ENCODE results near the gene MFNG. TPM values are rescaled to one million over a fixed set of nuclear protein-coding genes. Genes with fewer than 3 reads are reported as not detected.
"Not testable (repeated sequence)": the region's sequence is repeated elsewhere in the genome, so short reads cannot be mapped to it uniquely, and the experiment has no call there.

Gene MFNG
- total RNA-seq, result 5.3 TPM
- long read RNA-seq, transcript MFNG-201 (8 exons, 2,088 nt), result major isoform, 10 of 13 reads
- long read RNA-seq, partial matches to known transcripts, result 1 of 13 reads
- long read RNA-seq, other reads (novel, unspliced or antisense), result 2 of 13 reads

DNA sequence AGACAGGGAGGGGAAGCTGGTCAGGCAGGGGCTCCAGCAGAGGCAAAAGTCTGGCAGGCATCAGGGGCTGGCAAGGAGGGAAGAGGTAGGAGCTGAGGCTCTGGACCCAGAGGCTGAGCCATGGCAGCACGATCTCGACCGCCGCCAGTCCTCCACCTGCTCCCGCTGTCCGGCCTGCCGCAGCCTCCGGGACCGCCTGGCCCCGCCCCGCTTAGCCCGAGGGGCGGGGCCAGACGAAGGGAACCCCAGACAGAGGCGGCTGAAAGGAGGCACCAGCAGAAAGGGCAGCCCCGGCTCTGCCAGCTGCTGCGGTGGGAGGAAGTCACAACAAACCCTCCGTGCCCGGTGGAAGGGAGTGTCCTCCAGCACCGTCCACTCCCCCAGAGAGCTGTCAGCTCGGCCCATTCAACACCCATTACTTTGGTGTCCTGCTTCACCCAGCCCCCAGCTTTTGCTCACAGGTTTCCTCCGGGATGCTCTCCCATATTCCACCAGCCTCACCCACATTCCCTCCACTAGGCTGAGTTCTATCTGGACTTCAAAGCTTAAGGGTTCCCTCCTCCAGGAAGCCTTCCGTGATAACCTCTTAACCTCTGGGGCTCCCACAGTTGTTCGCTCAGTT, at the start of gene MFNG:
TSS of gene MFNG (minus strand) at position 161 of the 622 bp plus-strand sequence. CDS start 207 bp downstream, outside the sequence.
- peak; percentile 91 for DNase-seq (ENCODE audit: low spot score)
- intact Hi-C loops (cut with DNase I), result no loop called here

GRCh38 chr22:37535159-37535558, 49.0 kb upstream of the MFNG start:
- no peak for DNase-seq (ENCODE audit: low spot score)
- intact Hi-C loops (cut with DNase I), result no loop called here

GRCh38 chr22:37534445-37534844, 48.3 kb upstream of the MFNG start:
- DNase-seq (ENCODE audit: low spot score), result no peak
- intact Hi-C loops (cut with DNase I), result no loop called here

DNA sequence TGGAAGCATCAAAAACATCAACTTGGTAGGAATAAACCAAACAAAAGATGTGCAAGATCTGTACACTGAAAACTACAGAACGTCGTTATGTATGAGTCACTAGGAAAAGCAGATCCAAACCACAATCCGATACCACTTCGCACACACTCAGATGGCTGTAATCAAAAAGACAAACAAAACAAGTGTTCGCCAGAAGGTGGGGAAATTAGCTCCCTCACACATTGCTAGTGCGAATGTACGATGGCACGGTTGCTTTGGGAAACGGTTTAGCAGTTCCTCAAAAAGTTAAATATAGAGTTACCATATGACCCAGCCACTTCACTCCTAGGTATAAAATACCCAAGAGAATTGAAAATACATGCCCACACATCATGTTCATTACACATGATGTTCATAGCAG, 47.8 kb upstream of the MFNG start:
- intact Hi-C loops (cut with DNase I), result no loop called here
- DNase-seq (ENCODE audit: low spot score), result no peak

DNA sequence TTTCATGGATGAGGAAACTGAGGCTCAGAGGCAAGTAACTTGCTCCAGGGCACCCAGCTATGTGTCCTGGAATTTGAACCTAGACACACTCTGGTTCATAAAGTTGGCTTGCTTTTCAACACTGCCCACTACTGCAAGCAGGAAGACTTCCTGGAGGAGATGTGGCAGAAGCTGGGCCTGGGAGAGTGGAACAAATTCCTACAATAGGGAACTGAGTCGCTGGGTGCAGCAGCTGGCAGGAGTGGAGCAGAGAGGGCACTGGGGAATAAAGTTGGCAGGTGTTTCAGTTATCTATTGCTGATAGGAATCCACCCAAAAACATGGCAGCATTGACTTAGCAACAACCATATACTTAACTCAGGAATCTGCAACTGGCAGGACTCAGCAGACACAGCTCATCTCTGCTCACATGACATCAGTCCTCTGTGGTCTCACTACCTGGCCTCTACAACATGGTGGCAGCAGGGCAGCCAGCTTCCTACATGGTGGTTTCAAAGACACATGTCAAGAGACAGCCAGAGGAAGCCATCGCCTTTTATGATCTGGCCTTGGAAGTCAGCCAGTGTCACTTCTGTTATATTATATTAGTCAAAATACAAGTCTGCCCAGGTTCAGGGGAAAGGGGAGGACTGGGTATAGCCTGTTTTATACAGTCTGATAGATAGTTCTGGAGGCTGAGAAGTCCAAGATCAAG, 43.6 kb upstream of the MFNG start:
- no peak for DNase-seq (ENCODE audit: low spot score)
- intact Hi-C loops (cut with DNase I), result no loop called here

- intact Hi-C loops (cut with DNase I), result loop anchor here (1.0 kb wide), 1 partner anchor 32 kb away; the partner anchor contains the start of gene CDC42EP1
- DNase-seq (ENCODE audit: low spot score), result not testable (repeated sequence)
These were observed 41.8 kb upstream of the MFNG start for GRCh38 chr22:37527952-37528351.

- DNase-seq (ENCODE audit: low spot score), result not testable (repeated sequence)
- intact Hi-C loops (cut with DNase I), result loop anchor here (1.0 kb wide), 1 partner anchor 33 kb away; the partner anchor contains the start of gene CDC42EP1
These were observed 41.0 kb upstream of the MFNG start for GRCh38 chr22:37527081-37527752.

- no peak for DNase-seq (ENCODE audit: low spot score)
- intact Hi-C loops (cut with DNase I), result no loop called here
These were observed 40.2 kb upstream of the MFNG start for GRCh38 chr22:37526376-37526775.

DNA sequence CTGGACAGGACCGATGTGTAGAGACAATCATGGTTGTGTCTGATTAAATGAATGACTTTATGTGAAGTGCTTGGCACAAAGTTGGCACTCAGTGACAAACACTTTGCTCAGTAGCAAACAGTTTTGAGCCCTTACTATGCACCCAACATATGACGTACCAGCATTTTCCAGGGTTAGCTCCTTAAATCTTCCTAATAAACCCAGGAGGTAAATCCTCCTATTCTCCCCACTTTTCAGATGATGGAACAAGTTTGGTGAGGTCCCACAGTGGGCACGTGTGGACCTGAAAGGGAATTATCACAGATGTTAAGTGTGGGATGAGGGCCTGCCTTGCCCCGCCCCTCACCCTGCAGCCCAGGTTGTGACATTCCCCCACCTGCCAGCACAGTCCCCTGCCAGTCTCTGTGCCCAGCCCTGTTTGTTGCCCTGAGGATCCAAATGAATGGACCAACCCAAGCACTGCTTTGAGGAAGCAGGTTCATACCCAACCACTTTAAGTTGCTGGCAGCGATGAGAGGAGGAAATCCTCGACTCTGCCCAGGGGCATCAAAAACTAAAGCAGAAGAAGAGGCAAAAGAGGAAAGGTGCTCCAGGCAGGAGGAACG, 39.7 kb upstream of the MFNG start:
- DNase-seq (ENCODE audit: low spot score), result no peak
- intact Hi-C loops (cut with DNase I), result no loop called here

- DNase-seq (ENCODE audit: low spot score), result no peak
- intact Hi-C loops (cut with DNase I), result no loop called here
These were observed 39.0 kb upstream of the MFNG start for GRCh38 chr22:37525073-37525745.

GRCh38 chr22:37522482-37522881, 36.3 kb upstream of the MFNG start:
- no peak for DNase-seq (ENCODE audit: low spot score)
- intact Hi-C loops (cut with DNase I), result no loop called here

DNA sequence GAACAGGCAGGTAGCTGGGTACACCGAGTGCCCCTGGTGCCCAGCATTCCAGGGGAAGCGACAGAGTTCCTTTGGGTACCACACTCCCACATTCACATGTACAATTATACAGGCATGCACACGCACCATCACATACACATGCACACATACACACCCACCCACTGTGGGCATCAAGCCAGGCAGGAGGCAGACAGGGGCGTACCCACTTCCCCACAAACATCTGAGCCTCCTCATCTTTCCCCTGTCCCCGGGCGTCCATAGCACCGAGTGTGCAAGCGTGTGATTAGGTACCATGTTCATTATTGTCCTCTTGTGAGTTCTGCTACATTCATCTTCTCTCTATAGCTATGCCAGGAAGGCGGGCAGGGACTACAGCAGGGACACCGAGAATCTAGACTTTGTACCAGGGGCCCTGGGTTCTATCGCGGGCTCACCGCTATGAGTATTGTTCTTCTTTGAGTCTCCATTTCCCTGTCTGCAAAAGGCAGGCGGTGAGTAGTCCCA, 35.1 kb upstream of the MFNG start:
- intact Hi-C loops (cut with DNase I), result no loop called here
- no peak for DNase-seq (ENCODE audit: low spot score)

- intact Hi-C loops (cut with DNase I), result no loop called here
- no peak for DNase-seq (ENCODE audit: low spot score)
These were observed 34.6 kb upstream of the MFNG start for GRCh38 chr22:37520776-37521191.

DNA sequence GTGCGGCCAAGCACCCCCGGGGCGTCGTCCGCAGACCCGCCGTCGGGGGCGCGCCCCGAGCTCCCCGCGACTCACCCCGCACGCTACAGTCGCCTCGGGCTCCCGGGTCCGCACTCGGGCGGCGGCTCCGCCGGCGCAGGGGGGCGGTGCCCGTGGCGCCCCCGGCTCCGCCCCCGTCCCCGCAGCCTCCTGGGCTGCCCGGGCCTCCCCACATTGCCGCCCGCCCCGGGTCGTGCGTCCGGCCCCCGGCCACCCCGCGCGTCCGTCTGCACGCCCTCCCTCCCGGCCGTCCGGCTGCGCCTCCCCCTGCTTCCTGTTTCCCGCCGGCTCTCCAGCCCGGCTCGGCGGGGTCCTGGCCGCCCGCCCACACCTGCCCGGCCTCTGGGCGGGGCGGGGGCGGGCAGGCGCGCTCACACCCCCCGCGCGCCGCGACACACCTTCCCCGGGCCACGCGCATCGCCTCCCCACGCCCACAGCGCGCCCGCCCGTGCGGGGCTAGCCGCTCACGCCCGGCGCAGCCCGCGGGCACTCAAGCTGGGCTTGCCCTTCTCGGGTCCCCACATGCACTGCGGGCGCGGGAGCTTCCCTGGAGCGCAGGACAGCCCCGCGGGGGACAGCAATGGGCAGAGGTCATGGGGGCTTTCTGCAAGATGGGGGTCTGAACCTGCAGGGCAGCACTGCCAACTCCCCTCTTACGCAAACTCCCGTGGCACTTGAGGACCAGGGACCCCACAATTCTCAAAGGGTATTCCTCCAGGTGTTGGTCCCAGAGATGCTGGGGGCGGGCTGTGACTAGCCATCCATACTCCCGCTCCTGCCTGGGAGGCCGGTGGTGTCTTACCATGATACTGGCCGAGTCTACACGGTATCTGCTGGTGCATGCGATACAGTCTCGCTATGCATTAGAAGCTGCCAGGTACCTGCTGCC, 33.3 kb upstream of the MFNG start, which contains the start of gene CARD10:
TSS of gene CARD10 (minus strand) at position 148 of the 928 bp plus-strand sequence. CDS start 215 bp downstream, outside the sequence.
- intact Hi-C loops (cut with DNase I), result no loop called here
- DNase-seq (ENCODE audit: low spot score), result no peak

GRCh38 chr22:37518509-37519267, 32.5 kb upstream of the MFNG start:
- intact Hi-C loops (cut with DNase I), result no loop called here
- DNase-seq (ENCODE audit: low spot score), result no peak

GRCh38 chr22:37517826-37518450, 31.8 kb upstream of the MFNG start:
- intact Hi-C loops (cut with DNase I), result no loop called here
- no peak for DNase-seq (ENCODE audit: low spot score)

- no peak for DNase-seq (ENCODE audit: low spot score)
- intact Hi-C loops (cut with DNase I), result no loop called here
These were observed 30.3 kb upstream of the MFNG start for GRCh38 chr22:37516456-37516855.
